HepG2 (cell line): ENCODE results near the gene MAGI1. TPM values are rescaled to one million over a fixed set of nuclear protein-coding genes. Genes with fewer than 3 reads are reported as not detected.

Experiments used
- CREM ChIP-seq, 2 experiments: sonication (generic) in 1 of 2; formaldehyde crosslinking in 1 of 2; IDR thresholded peaks; 2 replicates each; pipeline versions ENCODE4 v1.4.0 to v1.6.1; 2016 to 2020; ENCODE audit warnings: antibody characterized with exemption in 1 of 2, mild to moderate bottlenecking in 1 of 2, missing genetic modification reagents in 1 of 2
- FOXM1 ChIP-seq: sonication (generic); formaldehyde crosslinking; IDR thresholded peaks from 2 replicates; pipeline ENCODE4 v1.5.0; 2020; ENCODE audit warnings: missing genetic modification reagents
- KLF9 ChIP-seq: IDR thresholded peaks from 2 replicates; pipeline ENCODE4 v1.6.1; 2016; ENCODE audit warnings: low read depth
- POLR2G ChIP-seq: fragments of 200-400 bp; formaldehyde crosslinking; IDR thresholded peaks from 2 replicates; pipeline ENCODE4 v1.6.1; 2018; ENCODE audit warnings: mild to moderate bottlenecking, low read depth, low read length, moderate library complexity
- RBM39 ChIP-seq: fragments of 200-400 bp; formaldehyde crosslinking; IDR thresholded peaks from one replicate; pipeline ENCODE4 v1.6.1; 2018; ENCODE audit warnings: antibody characterized with exemption, mild to moderate bottlenecking, low read depth, low read length; ENCODE audit not compliant: poor library complexity, severe bottlenecking
- SALL2 ChIP-seq: sonication (generic); formaldehyde crosslinking; IDR thresholded peaks from 2 replicates; pipeline ENCODE4 v1.8.1; 2023; ENCODE audit warnings: mild to moderate bottlenecking, missing genetic modification reagents, inconsistent platforms
- SIN3A ChIP-seq: IDR thresholded peaks from 2 replicates; pipeline ENCODE4 v1.6.1; 2011; ENCODE audit warnings: low read depth, mild to moderate bottlenecking, control low read depth, low read length, borderline replicate concordance
- SP4 ChIP-seq: sonication (generic); formaldehyde crosslinking; IDR thresholded peaks from 2 replicates; pipeline ENCODE4 v1.8.1; 2023; ENCODE audit warnings: mild to moderate bottlenecking, missing genetic modification reagents
- STAT5B ChIP-seq: sonication (generic); formaldehyde crosslinking; IDR thresholded peaks from 2 replicates; pipeline ENCODE4 v1.4.0; 2020; ENCODE audit warnings: missing genetic modification reagents
- TCF7L2 ChIP-seq: IDR thresholded peaks from 2 replicates; pipeline ENCODE4 v1.6.1; 2011; ENCODE audit warnings: mild to moderate bottlenecking, low read depth, low read length, moderate library complexity
- ZNF552 ChIP-seq: sonication (generic); formaldehyde crosslinking; IDR thresholded peaks from 2 replicates; pipeline ENCODE4 v1.9.0; 2022; ENCODE audit warnings: missing genetic modification reagents, mild to moderate bottlenecking, borderline replicate concordance
- ZNF567 ChIP-seq: sonication (generic); formaldehyde crosslinking; IDR thresholded peaks from 2 replicates; pipeline ENCODE4 v1.8.1; 2023; ENCODE audit warnings: mild to moderate bottlenecking, missing genetic modification reagents, borderline replicate concordance
- polyA plus RNA-seq, 8 experiments: library from polyadenylated mRNA; depleted of rRNA in 3 of 8; stranded (reverse) in 7 of 8; unstranded in 1 of 8; fragments of >200 nt; fragmentation: Illumina TruSeq in 4 of 8; extraction: Trizol in 4 of 8; gene quantifications; 2 replicates each; pipeline versions ENCODE4 v1.2.1 to v1.2.3, GENCODE V29; 2011 to 2016; ENCODE audit warnings: low read depth in 4 of 8, missing spikeins in 1 of 8, mixed read lengths in 1 of 8; ENCODE audit not compliant: insufficient read depth in 1 of 8
- total RNA-seq, 5 experiments: library from RNA; depleted of rRNA; stranded (reverse); fragments of >200 nt; fragmentation: Illumina TruSeq; extraction: Trizol; gene quantifications; 2 replicates each; pipeline ENCODE4 v1.2.3, GENCODE V29; 2016; ENCODE audit warnings: low read depth in 1 of 5
- TF ChIP-seq, protein P1 (sequence below): sonication (generic); formaldehyde crosslinking; IDR thresholded peaks from 2 replicates; pipeline ENCODE4 v1.5.0; 2020; ENCODE audit warnings: mild to moderate bottlenecking, missing genetic modification reagents, borderline replicate concordance
- TF ChIP-seq, protein P2 (sequence below): IDR thresholded peaks from 2 replicates; pipeline ENCODE4 v1.6.1; 2016; ENCODE audit warnings: low read depth, missing genetic modification reagents, missing compliant biosample characterization
- TF ChIP-seq, protein P3 (sequence below): sonication (generic); formaldehyde crosslinking; IDR thresholded peaks from 2 replicates; pipeline ENCODE4 v1.8.1; 2023; ENCODE audit warnings: mild to moderate bottlenecking, moderate library complexity, missing genetic modification reagents
- TF ChIP-seq, protein P4 (sequence below): sonication (generic); formaldehyde crosslinking; IDR thresholded peaks from 2 replicates; pipeline ENCODE4 v1.4.0; 2020; ENCODE audit warnings: mild to moderate bottlenecking, missing genetic modification reagents
- TF ChIP-seq, protein P5 (sequence below): sonication (generic); formaldehyde crosslinking; IDR thresholded peaks from 2 replicates; pipeline ENCODE4 v1.4.0; 2020; ENCODE audit warnings: mild to moderate bottlenecking, missing genetic modification reagents

The MAGI1 gene
- total and polyA plus RNA-seq, 2 of the 13 experiments (the other 11 are each of a cell fraction or from before 2014, with no cell fraction given), result 22.2 to 26.0 TPM

DNA sequence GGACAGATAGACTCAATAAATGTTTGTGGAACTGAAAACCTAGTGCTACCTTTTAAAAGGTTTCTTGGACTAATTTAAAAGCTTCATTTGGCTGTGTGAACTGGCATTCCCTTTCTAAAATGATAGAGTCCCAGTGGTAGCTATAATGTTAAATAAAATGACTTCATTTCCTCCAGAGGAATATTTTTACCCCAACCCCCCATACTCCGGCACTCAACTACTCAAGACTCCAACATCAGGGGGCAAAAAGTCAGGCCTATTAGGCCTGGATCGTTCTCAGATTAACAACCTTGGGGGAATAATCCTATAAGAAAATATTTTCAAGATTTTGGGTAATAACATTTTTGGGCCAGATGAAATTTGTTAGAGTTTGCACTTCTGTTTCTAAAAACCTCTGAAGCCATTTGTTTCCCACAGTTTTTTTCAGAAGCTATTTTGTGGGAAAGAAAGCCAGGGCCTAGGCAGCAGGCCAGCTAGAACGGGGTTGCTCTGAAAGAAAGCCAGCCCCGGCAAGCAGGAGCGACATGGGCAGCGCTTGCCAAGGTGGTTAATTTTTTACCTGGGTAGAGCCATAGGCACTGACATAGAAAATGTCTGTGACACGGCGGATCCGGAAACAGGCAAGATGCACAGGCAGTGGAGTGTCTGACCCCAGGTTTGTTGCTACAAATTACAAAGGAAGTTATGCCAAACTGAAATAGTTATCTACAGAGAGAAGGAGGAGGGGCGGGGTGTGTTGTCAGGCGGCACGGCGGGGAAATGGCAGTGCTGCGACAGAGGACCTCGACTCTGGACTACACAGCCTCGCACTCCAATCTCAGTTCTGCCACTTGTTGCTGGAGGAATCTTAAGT, 84.6 kb downstream of the MAGI1 start (continued):
- TF ChIP-seq CREM (IDR thresholded peaks at IDR 0.05) (peak; percentile 61), CREM (CRISPR knock-in tag; IDR thresholded peaks at IDR 0.05) (no peak), SIN3A (no peak), TCF7L2 (no peak), FOXM1 (CRISPR knock-in tag) (no peak), STAT5B (CRISPR knock-in tag) (no peak), KLF9 (CRISPR knock-in tag) (no peak), ZNF552 (CRISPR knock-in tag) (no peak), RBM39 (no peak), SALL2 (CRISPR knock-in tag) (no peak), ZNF567 (CRISPR knock-in tag) (no peak), SP4 (CRISPR knock-in tag) (no peak), POLR2G (peak; percentile 49; the same call in 1 of the 2 replicates)
- TF ChIP-seq, protein P1, sequence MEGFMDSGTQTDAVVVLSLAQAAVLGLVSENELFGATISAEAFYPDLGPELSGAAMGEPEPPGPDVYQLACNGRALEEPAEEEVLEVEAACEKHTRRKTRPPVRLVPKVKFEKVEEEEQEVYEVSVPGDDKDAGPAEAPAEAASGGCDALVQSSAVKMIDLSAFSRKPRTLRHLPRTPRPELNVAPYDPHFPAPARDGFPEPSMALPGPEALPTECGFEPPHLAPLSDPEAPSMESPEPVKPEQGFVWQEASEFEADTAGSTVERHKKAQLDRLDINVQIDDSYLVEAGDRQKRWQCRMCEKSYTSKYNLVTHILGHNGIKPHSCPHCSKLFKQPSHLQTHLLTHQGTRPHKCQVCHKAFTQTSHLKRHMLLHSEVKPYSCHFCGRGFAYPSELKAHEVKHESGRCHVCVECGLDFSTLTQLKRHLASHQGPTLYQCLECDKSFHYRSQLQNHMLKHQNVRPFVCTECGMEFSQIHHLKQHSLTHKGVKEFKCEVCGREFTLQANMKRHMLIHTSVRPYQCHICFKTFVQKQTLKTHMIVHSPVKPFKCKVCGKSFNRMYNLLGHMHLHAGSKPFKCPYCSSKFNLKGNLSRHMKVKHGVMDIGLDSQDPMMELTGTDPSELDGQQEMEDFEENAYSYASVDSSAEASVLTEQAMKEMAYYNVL (CRISPR knock-in tag), result no peak
- TF ChIP-seq, protein P2, sequence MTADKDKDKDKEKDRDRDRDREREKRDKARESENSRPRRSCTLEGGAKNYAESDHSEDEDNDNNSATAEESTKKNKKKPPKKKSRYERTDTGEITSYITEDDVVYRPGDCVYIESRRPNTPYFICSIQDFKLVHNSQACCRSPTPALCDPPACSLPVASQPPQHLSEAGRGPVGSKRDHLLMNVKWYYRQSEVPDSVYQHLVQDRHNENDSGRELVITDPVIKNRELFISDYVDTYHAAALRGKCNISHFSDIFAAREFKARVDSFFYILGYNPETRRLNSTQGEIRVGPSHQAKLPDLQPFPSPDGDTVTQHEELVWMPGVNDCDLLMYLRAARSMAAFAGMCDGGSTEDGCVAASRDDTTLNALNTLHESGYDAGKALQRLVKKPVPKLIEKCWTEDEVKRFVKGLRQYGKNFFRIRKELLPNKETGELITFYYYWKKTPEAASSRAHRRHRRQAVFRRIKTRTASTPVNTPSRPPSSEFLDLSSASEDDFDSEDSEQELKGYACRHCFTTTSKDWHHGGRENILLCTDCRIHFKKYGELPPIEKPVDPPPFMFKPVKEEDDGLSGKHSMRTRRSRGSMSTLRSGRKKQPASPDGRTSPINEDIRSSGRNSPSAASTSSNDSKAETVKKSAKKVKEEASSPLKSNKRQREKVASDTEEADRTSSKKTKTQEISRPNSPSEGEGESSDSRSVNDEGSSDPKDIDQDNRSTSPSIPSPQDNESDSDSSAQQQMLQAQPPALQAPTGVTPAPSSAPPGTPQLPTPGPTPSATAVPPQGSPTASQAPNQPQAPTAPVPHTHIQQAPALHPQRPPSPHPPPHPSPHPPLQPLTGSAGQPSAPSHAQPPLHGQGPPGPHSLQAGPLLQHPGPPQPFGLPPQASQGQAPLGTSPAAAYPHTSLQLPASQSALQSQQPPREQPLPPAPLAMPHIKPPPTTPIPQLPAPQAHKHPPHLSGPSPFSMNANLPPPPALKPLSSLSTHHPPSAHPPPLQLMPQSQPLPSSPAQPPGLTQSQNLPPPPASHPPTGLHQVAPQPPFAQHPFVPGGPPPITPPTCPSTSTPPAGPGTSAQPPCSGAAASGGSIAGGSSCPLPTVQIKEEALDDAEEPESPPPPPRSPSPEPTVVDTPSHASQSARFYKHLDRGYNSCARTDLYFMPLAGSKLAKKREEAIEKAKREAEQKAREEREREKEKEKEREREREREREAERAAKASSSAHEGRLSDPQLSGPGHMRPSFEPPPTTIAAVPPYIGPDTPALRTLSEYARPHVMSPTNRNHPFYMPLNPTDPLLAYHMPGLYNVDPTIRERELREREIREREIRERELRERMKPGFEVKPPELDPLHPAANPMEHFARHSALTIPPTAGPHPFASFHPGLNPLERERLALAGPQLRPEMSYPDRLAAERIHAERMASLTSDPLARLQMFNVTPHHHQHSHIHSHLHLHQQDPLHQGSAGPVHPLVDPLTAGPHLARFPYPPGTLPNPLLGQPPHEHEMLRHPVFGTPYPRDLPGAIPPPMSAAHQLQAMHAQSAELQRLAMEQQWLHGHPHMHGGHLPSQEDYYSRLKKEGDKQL (CRISPR knock-in tag), result no peak
- TF ChIP-seq, protein P3, sequence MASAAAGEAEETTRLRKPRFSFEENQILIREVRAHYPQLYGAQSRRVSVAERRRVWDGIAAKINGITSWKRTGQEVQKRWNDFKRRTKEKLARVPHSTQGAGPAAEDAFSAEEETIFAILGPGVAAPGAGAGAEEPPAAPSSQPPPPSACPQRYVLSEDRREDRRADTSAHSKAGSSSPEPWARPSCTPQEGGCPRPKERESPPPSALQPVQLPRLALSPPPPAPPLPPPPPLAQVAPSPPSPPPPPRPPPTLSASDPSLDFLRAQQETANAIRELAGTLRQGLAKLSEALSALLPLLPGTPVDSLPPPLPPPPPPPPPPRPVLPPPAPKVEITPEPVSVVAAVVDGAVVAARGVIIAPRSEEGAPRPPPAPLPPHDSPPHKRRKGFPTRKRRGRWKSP, result no peak
- TF ChIP-seq, protein P4, sequence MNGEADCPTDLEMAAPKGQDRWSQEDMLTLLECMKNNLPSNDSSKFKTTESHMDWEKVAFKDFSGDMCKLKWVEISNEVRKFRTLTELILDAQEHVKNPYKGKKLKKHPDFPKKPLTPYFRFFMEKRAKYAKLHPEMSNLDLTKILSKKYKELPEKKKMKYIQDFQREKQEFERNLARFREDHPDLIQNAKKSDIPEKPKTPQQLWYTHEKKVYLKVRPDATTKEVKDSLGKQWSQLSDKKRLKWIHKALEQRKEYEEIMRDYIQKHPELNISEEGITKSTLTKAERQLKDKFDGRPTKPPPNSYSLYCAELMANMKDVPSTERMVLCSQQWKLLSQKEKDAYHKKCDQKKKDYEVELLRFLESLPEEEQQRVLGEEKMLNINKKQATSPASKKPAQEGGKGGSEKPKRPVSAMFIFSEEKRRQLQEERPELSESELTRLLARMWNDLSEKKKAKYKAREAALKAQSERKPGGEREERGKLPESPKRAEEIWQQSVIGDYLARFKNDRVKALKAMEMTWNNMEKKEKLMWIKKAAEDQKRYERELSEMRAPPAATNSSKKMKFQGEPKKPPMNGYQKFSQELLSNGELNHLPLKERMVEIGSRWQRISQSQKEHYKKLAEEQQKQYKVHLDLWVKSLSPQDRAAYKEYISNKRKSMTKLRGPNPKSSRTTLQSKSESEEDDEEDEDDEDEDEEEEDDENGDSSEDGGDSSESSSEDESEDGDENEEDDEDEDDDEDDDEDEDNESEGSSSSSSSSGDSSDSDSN, result 0 out of 2 replicates have a peak, but pooled peaks have one; percentile 5
- TF ChIP-seq, protein P5, sequence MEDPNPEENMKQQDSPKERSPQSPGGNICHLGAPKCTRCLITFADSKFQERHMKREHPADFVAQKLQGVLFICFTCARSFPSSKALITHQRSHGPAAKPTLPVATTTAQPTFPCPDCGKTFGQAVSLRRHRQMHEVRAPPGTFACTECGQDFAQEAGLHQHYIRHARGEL (CRISPR knock-in tag), result no peak
